HG02885 (cell line): ENCODE results near the gene LCOR.
"Not testable (repeated sequence)": the region's sequence is repeated elsewhere in the genome, so short reads cannot be mapped to it uniquely, and the experiment has no call there.

ENCODE experiments used
- ATAC-seq: cut with Tn5 transposase; IDR thresholded peaks from one replicate; pipeline ENCODE4 v1.9.1; 2021; ENCODE audit warnings: mild to moderate bottlenecking; ENCODE audit not compliant: unreplicated experiment, poor library complexity

Gene LCOR

GRCh38 chr10:96835899-96836298 is 3.8 kb downstream of the LCOR start:
- ATAC-seq, result no peak

- no peak for ATAC-seq
These were observed 6.4 kb downstream of the LCOR start for GRCh38 chr10:96838529-96838928.

GRCh38 chr10:96840841-96841518 is 8.9 kb downstream of the LCOR start:
- ATAC-seq, result no peak

GRCh38 chr10:96842896-96843723 is 11.0 kb downstream of the LCOR start:
- ATAC-seq, result no peak

GRCh38 chr10:96843823-96844222 is 11.7 kb downstream of the LCOR start:
- no peak for ATAC-seq

- no peak for ATAC-seq
These were observed 14.3 kb downstream of the LCOR start for GRCh38 chr10:96846395-96846794.

GRCh38 chr10:96846926-96847325 is 14.8 kb downstream of the LCOR start:
- no peak for ATAC-seq

GRCh38 chr10:96847356-96847755 is 15.3 kb downstream of the LCOR start:
- ATAC-seq, result not testable (repeated sequence)

GRCh38 chr10:96850113-96850512 is 18.0 kb downstream of the LCOR start:
- ATAC-seq, result no peak

- ATAC-seq, result no peak
These were observed 18.7 kb downstream of the LCOR start for GRCh38 chr10:96850825-96851224.

GRCh38 chr10:96851281-96851680 is 19.2 kb downstream of the LCOR start:
- no peak for ATAC-seq

GRCh38 chr10:96856317-96856716 is 24.2 kb downstream of the LCOR start:
- ATAC-seq, result no peak

- no peak for ATAC-seq
These were observed 25.4 kb downstream of the LCOR start for GRCh38 chr10:96857301-96858012.

- ATAC-seq, result no peak
These were observed 26.1 kb downstream of the LCOR start for GRCh38 chr10:96858038-96858705.

- no peak for ATAC-seq
These were observed 26.6 kb downstream of the LCOR start for GRCh38 chr10:96858706-96859050.

- no peak for ATAC-seq
These were observed 28.7 kb downstream of the LCOR start for GRCh38 chr10:96860631-96861277.

GRCh38 chr10:96863922-96864543 is 31.9 kb downstream of the LCOR start:
- no peak for ATAC-seq

GRCh38 chr10:96873086-96873485 is 41.0 kb downstream of the LCOR start:
- ATAC-seq, result no peak

- no peak for ATAC-seq
These were observed 41.8 kb downstream of the LCOR start for GRCh38 chr10:96873756-96874467.
